OCI-LY7 (cell line): ENCODE measurements around the gene ZNF138.

ENCODE experiments used
- CTCF ChIP-seq: fragments of 200-600 bp; sonication (generic); conservative IDR thresholded peaks from 2 replicates; pipeline ENCODE4 v1.5.1; 2014; ENCODE audit warnings: mild to moderate bottlenecking, antibody characterized with exemption, low read length, moderate library complexity, mixed read lengths
- EZH2phosphoT487 ChIP-seq: fragments of 200-600 bp; sonication (generic); IDR thresholded peaks from 2 replicates; pipeline ENCODE4 v1.6.1; 2018; ENCODE audit warnings: low read depth, borderline replicate concordance, mild to moderate bottlenecking, mixed run types, antibody characterized with exemption, low read length, moderate library complexity, mixed read lengths

- TF ChIP-seq CTCF (no peak), EZH2phosphoT487 (no peak)
Observed at GRCh38 chr7:64869121-64869725, 75.0 kb downstream of the ZNF138 start.
